Measurements from ENCODE around the gene NOX5.

NOX5 gene

GRCh38 chr15:69036826-69037225 is 22.3 kb downstream of the NOX5 start:
- no peak for DNase-seq (ENCODE audit: low read depth)
- no peak for TF ChIP-seq CTCF (IDR thresholded peaks at IDR 0.05; ENCODE audit: insufficient read depth, low read depth, low read length, missing control alignments)
- H3K4me3 ChIP-seq (ENCODE audit: low read length) = no peak overlapping the region

- no peak overlapping the region for H3K4me3 ChIP-seq (ENCODE audit: low read length)
- TF ChIP-seq CTCF (IDR thresholded peaks at IDR 0.05; ENCODE audit: insufficient read depth, low read depth, low read length, missing control alignments) = no peak
- no peak for DNase-seq (ENCODE audit: low read depth)
Observed at GRCh38 chr15:69037482-69037881, 23.0 kb downstream of the NOX5 start.

GRCh38 chr15:69037977-69038376 is 23.5 kb downstream of the NOX5 start:
- DNase-seq (ENCODE audit: low read depth) = no peak
- no peak overlapping the region for H3K4me3 ChIP-seq (ENCODE audit: low read length)
- no peak for TF ChIP-seq CTCF (IDR thresholded peaks at IDR 0.05; ENCODE audit: insufficient read depth, low read depth, low read length, missing control alignments)

- no peak for TF ChIP-seq CTCF (IDR thresholded peaks at IDR 0.05; ENCODE audit: insufficient read depth, low read depth, low read length, missing control alignments)
- H3K4me3 ChIP-seq (ENCODE audit: low read length) = no peak overlapping the region
- no peak for DNase-seq (ENCODE audit: low read depth)
Observed at GRCh38 chr15:69038508-69038907, 24.0 kb downstream of the NOX5 start.

- H3K4me3 ChIP-seq (ENCODE audit: low read length) = no peak overlapping the region
- no peak for DNase-seq (ENCODE audit: low read depth)
- no peak for TF ChIP-seq CTCF (IDR thresholded peaks at IDR 0.05; ENCODE audit: insufficient read depth, low read depth, low read length, missing control alignments)
Observed at GRCh38 chr15:69039516-69040225, 25.2 kb downstream of the NOX5 start.

GRCh38 chr15:69042531-69042930 is 28.0 kb downstream of the NOX5 start:
- TF ChIP-seq CTCF (IDR thresholded peaks at IDR 0.05; ENCODE audit: insufficient read depth, low read depth, low read length, missing control alignments) = no peak
- no peak overlapping the region for H3K4me3 ChIP-seq (ENCODE audit: low read length)
- no peak for DNase-seq (ENCODE audit: low read depth)

GRCh38 chr15:69045802-69046201 is 31.3 kb downstream of the NOX5 start:
- DNase-seq (ENCODE audit: low read depth) = no peak
- no peak for TF ChIP-seq CTCF (IDR thresholded peaks at IDR 0.05; ENCODE audit: insufficient read depth, low read depth, low read length, missing control alignments)
- no peak overlapping the region for H3K4me3 ChIP-seq (ENCODE audit: low read length)
